Cardiac muscle cell (in vitro differentiated cells and primary cell): ENCODE measurements around the gene RERE. TPM values are rescaled to one million over a fixed set of nuclear protein-coding genes. Genes with fewer than 3 reads are reported as not detected.
A peak's percentile ranks its signal among the peaks of the same experiment; 100 is the strongest.

ENCODE experiments used
- DNase-seq, 2 donors: peaks; one replicate each; pipeline versions ENCODE4 v3.0.0 to v3.0.0-alpha.2; 2010 to 2017; ENCODE audit warnings: low read depth in 1 of 2, low spot score in 1 of 2
- H3K27ac ChIP-seq: fragments of 200-600 bp; sonication (generic); 2 replicates; pipeline ENCODE4 v1.5.1; 2016
- H3K27me3 ChIP-seq: fragments of 200-600 bp; sonication (generic); 2 replicates; pipeline ENCODE4 v1.6.0; 2016; ENCODE audit warnings: control low read depth
- H3K36me3 ChIP-seq: fragments of 200-600 bp; sonication (generic); 2 replicates; pipeline ENCODE4 v1.5.1; 2016; ENCODE audit warnings: control low read depth
- H3K4me1 ChIP-seq: fragments of 200-600 bp; sonication (generic); 2 replicates; pipeline ENCODE4 v1.8.1; 2017; ENCODE audit warnings: low read depth, mild to moderate bottlenecking, mixed run types
- H3K4me3 ChIP-seq: fragments of 200-600 bp; sonication (generic); 2 replicates; pipeline ENCODE4 v1.5.1; 2016; ENCODE audit warnings: mild to moderate bottlenecking
- H3K9me3 ChIP-seq: fragments of 200-600 bp; sonication (generic); 2 replicates; pipeline ENCODE4 v1.5.1; 2017; ENCODE audit warnings: low read depth, mild to moderate bottlenecking, control low read depth
- polyA plus RNA-seq: library from polyadenylated mRNA; unstranded; fragments of >200 nt; fragmentation: Nextera tagmentation; extraction: Ambion mirVana; gene quantifications from 2 replicates; pipeline ENCODE4 v1.2.1, GENCODE V29; 2016
- total RNA-seq: library from RNA; depleted of rRNA; stranded (reverse); fragments of >200 nt; gene quantifications from 2 replicates; pipeline ENCODE4 v1.2.3, GENCODE V29; 2016
- TF ChIP-seq, protein P1 (sequence below): IDR thresholded peaks from 2 replicates; pipeline ENCODE4 v1.5.1; 2012; ENCODE audit warnings: low read depth, mild to moderate bottlenecking, low read length

RERE gene
- total and polyA plus RNA-seq, 2 experiments from 2014 or later: 72.5 to 81.0 TPM

DNA sequence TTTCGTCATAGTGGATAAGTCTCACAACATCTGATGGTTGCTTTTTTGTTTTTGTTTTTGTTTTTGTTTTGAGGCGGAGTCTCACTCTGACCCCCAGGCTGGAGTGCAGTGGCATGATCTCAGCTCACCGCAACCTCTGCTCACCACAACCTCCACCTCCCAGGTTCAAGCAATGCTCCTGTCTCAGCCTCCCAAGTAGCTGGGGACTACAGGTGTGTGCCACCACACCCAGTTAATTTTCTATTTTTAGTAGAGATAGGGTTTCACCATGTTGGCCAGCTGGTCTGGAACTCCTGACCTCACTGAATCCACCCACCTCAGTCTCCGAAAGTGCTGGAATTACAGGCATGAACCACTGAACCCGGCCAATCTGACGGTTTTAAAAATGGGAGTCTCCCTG lies 109.2 kb downstream of the RERE start:
- TF ChIP-seq, protein P1, sequence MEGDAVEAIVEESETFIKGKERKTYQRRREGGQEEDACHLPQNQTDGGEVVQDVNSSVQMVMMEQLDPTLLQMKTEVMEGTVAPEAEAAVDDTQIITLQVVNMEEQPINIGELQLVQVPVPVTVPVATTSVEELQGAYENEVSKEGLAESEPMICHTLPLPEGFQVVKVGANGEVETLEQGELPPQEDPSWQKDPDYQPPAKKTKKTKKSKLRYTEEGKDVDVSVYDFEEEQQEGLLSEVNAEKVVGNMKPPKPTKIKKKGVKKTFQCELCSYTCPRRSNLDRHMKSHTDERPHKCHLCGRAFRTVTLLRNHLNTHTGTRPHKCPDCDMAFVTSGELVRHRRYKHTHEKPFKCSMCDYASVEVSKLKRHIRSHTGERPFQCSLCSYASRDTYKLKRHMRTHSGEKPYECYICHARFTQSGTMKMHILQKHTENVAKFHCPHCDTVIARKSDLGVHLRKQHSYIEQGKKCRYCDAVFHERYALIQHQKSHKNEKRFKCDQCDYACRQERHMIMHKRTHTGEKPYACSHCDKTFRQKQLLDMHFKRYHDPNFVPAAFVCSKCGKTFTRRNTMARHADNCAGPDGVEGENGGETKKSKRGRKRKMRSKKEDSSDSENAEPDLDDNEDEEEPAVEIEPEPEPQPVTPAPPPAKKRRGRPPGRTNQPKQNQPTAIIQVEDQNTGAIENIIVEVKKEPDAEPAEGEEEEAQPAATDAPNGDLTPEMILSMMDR: no peak
- no peak for DNase-seq
- H3K4me3 ChIP-seq: no peak overlapping the region
- H3K4me1 ChIP-seq: peaks cover 65% of the 10 kb centered on the region
- no peaks in the 10 kb centered on the region for H3K36me3 ChIP-seq
- H3K27me3 ChIP-seq: no peaks in the 10 kb centered on the region
- H3K27ac ChIP-seq: peak overlapping the region; percentile 96
- no peaks in the 10 kb centered on the region for H3K9me3 ChIP-seq

DNA sequence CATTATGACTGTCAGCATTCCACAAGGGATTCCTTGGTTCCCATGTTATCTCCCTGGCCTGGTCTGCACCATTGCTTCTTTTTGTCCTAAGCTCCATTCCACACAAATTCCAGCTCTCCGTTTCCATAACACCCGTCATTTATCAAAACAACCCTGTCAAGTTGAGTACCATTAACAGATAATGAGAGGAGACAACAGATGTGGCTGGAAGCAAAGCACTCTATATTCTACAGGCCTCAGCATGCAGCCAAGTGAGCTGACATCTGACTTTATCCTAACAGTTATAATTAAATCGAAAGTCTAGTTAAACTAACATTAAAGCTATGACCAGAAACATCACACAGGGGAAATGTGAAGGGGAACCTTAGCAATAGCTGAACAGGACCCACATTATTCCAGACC lies 110.4 kb downstream of the RERE start:
- peak; percentile 75 to 79 for DNase-seq
- Histone ChIP-seq H3K36me3 (no peaks in the 10 kb centered on the region), H3K4me1 (peaks cover 54% of the 10 kb centered on the region), H3K27ac (peak overlapping the region; percentile 96), H3K27me3 (no peaks in the 10 kb centered on the region), H3K9me3 (no peaks in the 10 kb centered on the region), H3K4me3 (no peak overlapping the region)
- TF ChIP-seq, protein P1: no peak

DNA sequence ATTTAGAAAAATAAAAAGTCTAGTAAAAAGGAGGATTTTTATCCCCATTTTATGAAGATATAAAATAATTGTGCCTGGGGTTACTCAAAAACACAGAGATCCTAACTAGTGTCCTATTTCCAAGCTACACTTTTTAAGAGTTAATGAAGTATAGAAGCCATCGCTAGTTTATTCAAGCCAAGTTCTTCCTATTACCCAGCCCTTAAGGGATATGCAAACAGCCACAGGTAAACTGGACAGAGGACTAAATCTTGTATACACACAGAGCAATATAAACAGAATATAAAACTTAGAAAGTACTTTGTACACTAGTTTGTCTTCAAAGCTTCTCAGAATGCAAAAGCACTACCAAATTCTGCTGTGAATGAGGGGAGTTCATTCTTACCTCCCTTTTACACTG lies 111.1 kb downstream of the RERE start:
- Histone ChIP-seq H3K9me3 (no peaks in the 10 kb centered on the region), H3K4me3 (no peak overlapping the region), H3K4me1 (peaks cover 46% of the 10 kb centered on the region), H3K27me3 (no peaks in the 10 kb centered on the region), H3K27ac (peak overlapping the region; percentile 96), H3K36me3 (no peaks in the 10 kb centered on the region)
- TF ChIP-seq, protein P1: no peak
- DNase-seq: no peak

DNA sequence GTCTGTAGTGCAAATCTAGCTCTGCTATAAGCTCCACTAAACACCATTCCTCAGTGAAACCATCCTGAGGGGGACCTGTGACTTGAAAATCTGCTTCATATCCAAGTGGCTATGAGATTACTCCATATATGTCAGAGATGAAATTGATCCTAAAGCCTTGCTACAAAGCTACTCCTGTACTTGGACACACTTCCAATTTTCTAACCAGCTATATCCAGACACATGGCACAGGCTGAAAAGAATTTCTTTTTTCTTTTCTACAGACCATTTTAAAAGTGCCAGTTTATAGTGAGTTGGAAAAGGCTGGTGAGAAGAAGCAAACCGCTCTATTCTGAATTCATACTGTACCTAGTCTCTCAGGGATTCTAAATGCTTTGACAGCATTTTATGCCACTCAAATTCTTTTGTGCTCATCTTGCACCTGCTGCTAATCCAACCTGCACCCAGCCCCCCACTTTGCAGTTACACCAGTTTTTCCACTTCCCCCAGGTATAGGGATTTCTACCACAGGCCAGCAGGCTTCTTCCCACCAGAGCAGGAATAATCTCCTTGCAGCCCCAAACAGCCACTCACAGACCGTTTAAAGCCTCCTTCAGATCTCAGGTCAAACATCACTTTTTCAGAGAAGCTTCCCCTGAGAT lies 112.5 kb downstream of the RERE start:
- Histone ChIP-seq H3K9me3 (no peaks in the 10 kb centered on the region), H3K36me3 (no peaks in the 10 kb centered on the region), H3K27ac (peak overlapping the region; percentile 96), H3K27me3 (no peaks in the 10 kb centered on the region), H3K4me3 (no peak overlapping the region), H3K4me1 (peaks cover 50% of the 10 kb centered on the region)
- TF ChIP-seq, protein P1: no peak
- DNase-seq: no peak

DNA sequence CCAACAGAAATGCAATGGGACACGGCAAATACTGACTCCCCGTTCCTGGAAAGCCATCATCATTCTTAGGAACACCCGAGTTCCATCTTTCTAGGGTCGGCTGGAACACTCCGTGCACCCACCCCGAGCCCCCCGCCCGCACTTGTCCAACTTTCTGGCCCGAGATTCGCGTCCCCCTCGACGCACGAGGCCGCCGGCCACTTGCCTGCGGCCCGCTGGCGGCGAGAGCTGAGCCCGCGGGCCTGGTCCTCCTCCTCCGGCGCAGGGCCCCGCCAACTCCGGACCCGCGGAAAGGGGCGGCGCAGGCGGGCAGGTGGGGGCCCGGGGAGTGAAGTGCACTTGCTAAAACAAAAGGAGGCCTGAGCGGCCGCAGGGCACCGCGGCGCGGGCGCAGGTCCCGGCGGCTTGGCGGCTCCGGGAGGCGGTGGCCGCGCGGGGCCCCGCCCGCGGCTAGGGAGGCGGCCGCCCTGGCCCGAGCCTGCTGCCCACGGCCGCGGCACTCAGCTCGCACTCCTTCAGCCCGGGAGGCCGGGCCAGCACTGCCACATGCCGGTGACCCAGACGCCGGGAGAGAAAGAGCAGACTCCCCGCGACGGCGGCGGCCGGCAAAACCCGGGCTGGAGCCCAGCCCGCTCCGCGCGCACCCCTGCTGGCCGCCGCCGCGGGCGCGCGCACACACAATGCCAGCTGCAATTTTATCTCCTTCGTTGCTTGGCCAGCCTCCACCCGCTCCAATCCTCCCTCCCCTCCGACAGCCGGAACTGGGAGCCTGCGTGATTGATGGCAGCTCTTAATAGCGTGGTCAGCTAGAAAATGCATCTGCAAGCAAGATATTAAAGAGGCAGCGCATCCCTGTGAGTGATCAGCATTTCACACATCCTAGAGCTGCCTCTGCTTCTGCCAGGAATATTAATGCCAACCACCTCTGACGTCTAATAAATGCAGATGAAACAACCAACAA lies 114.3 kb downstream of the RERE start:
- Histone ChIP-seq H3K36me3 (no peaks in the 10 kb centered on the region), H3K27me3 (no peaks in the 10 kb centered on the region), H3K4me3 (peak overlapping the region; percentile 79), H3K27ac (peak overlapping the region; percentile 96), H3K4me1 (peaks cover 67% of the 10 kb centered on the region), H3K9me3 (no peaks in the 10 kb centered on the region)
- TF ChIP-seq, protein P1: no peak
- peak; percentile 94 to 96 for DNase-seq
